NCI-H1694 treated with DMSO at 0.1 percent for 48 hours (cell line): Measurements from ENCODE around the gene LZTR1.

Experiments used
- DNase-seq: peaks from one replicate; lab custom pipeline; 2025; lab: John Stamatoyannopoulos, UW

The LZTR1 gene

GRCh38 chr22:21015466-21016006, 33.4 kb downstream of the LZTR1 start:
- DNase-seq, result no peak

GRCh38 chr22:21016644-21017420, 34.7 kb downstream of the LZTR1 start:
- DNase-seq, result no peak

- no peak for DNase-seq
These were observed 36.2 kb downstream of the LZTR1 start for GRCh38 chr22:21018314-21018713.

GRCh38 chr22:21020802-21021429, 38.8 kb downstream of the LZTR1 start:
- DNase-seq, result peak; percentile 16

GRCh38 chr22:21022507-21022906, 40.4 kb downstream of the LZTR1 start:
- DNase-seq, result no peak

- no peak for DNase-seq
These were observed 41.0 kb downstream of the LZTR1 start for GRCh38 chr22:21022955-21023614.

- no peak for DNase-seq
These were observed 43.2 kb downstream of the LZTR1 start for GRCh38 chr22:21025266-21025665.

- no peak for DNase-seq
These were observed 44.0 kb downstream of the LZTR1 start for GRCh38 chr22:21025763-21026755.

GRCh38 chr22:21026783-21027692, 44.9 kb downstream of the LZTR1 start:
- no peak for DNase-seq

GRCh38 chr22:21028277-21029251, 46.5 kb downstream of the LZTR1 start:
- DNase-seq, result no peak

GRCh38 chr22:21029486-21030025, 47.5 kb downstream of the LZTR1 start:
- DNase-seq, result no peak

- DNase-seq, result no peak
These were observed 47.9 kb downstream of the LZTR1 start for GRCh38 chr22:21030032-21030431.

- no peak for DNase-seq
These were observed 48.8 kb downstream of the LZTR1 start for GRCh38 chr22:21030621-21031544.

- DNase-seq, result no peak
These were observed 49.5 kb downstream of the LZTR1 start for GRCh38 chr22:21031545-21032036.

GRCh38 chr22:21032037-21032867, 50.2 kb downstream of the LZTR1 start, which contains the start of gene SLC7A4:
SLC7A4 (minus strand) TSS chr22:21032561; CDS start chr22:21031812, 749 bp downstream.
- no peak for DNase-seq

- DNase-seq, result no peak
These were observed 51.0 kb downstream of the LZTR1 start for GRCh38 chr22:21032868-21033688.
